ENCODE results near the gene SLC35A4.
"Not testable (repeated sequence)": the region's sequence is repeated elsewhere in the genome, so short reads cannot be mapped to it uniquely, and the experiment has no call there.

The SLC35A4 gene

GRCh38 chr5:140591747-140592372 is 27.2 kb downstream of the SLC35A4 start:
- peak; percentile 69 for DNase-seq (ENCODE audit: low spot score)

DNA sequence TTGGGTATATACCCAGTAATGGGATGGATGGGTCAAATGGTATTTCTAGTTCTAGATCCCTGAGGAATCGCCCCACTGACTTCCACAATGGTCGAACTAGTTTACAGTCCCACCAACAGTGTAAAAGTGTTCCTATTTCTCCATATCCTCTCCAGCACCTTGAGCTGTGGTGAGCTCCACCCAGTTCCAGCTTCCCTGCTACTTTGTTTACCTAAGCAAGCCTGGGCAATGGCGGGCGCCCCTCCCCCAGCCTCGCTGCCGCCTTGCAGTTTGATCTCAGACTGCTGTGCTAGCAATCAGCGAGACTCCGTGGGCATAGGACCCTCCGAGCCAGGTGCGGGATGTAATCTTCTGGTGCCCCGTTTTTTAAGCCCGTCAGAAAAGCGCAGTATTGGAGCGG is 28.4 kb downstream of the SLC35A4 start:
- DNase-seq (ENCODE audit: low spot score), result not testable (repeated sequence)

GRCh38 chr5:140594169-140594568 is 29.5 kb downstream of the SLC35A4 start:
- no peak for DNase-seq (ENCODE audit: low spot score)

- no peak for DNase-seq (ENCODE audit: low spot score)
Observed at GRCh38 chr5:140595538-140596300, 31.1 kb downstream of the SLC35A4 start.

DNA sequence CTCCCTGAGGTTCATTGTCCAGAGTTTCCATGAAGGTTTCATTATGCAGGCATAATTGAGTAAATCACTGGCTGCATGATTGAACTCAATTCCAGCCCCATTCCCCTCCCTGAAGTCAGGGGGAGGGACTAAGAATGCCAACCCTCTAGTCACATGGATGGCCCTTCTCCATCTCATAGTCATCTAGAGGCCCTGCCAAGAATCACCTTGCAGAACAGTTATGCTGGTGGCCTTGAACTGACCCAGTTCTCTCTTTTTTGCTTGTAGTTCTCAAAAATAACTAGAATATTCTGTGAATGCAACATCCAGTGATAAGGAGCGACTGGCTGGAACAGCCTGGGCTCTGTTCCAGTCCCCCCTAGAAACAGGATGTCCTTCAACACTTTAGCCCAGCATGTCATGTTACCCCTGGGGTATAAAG is 31.7 kb downstream of the SLC35A4 start:
- no peak for DNase-seq (ENCODE audit: low spot score)

GRCh38 chr5:140598836-140599235 is 34.2 kb downstream of the SLC35A4 start:
- no peak for DNase-seq (ENCODE audit: low spot score)

DNA sequence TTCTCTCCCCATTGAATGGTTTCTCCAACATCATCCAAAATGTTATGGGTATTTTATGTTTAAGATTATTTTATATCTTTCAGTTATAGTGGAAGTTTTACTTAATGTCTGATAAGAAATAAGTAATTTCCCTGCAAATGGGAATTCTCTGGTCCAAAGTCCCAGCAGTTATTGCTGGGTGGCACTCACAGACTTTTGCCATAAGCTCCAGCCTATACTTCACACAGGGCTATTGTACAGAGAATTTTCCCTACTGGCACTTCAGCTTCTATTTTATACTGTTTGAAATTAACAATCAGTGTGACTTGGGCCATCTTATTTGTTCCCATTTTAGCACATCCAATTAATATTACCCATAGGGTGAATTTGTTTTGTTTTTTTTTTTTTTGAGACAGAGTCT is 35.5 kb downstream of the SLC35A4 start:
- no peak for DNase-seq (ENCODE audit: low spot score)

GRCh38 chr5:140602147-140602546 is 37.5 kb downstream of the SLC35A4 start:
- no peak for DNase-seq (ENCODE audit: low spot score)

DNA sequence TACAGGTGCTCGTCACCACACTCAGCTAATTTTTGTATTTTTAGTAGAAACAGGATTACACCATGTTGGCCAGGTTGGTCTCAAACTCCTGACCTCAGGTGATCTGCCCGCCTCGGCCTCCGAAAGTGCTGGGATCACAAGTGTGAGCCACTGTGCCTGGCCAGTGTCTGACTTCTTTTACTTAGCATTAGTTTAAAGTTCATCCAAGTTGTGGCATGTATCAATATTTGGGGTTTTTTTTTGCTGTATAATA is 38.7 kb downstream of the SLC35A4 start:
- DNase-seq (ENCODE audit: low spot score), result not testable (repeated sequence)

DNA sequence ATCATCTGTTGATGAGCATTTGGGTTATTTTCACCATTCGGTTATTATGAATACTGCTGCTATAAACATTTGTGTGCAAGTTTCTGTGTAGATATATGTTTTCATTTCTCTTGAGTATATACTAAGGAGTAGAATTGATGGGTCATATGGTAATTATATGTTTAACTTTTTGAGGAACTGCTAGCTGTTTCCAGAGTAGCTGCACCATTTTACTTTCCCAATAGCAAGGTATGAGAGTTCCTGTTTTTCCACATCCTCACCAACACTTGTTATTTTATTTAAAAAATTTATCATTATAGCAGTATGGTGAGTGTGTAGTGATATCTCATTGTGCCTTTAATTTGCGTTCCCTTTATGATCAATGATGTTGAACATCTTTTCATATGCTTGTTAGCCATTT is 39.1 kb downstream of the SLC35A4 start:
- no peak for DNase-seq (ENCODE audit: low spot score)

- no peak for DNase-seq (ENCODE audit: low spot score)
Observed at GRCh38 chr5:140605879-140606278, 41.3 kb downstream of the SLC35A4 start.

GRCh38 chr5:140607031-140607430 is 42.4 kb downstream of the SLC35A4 start:
- no peak for DNase-seq (ENCODE audit: low spot score)

- no peak for DNase-seq (ENCODE audit: low spot score)
Observed at GRCh38 chr5:140608722-140609121, 44.1 kb downstream of the SLC35A4 start.

DNA sequence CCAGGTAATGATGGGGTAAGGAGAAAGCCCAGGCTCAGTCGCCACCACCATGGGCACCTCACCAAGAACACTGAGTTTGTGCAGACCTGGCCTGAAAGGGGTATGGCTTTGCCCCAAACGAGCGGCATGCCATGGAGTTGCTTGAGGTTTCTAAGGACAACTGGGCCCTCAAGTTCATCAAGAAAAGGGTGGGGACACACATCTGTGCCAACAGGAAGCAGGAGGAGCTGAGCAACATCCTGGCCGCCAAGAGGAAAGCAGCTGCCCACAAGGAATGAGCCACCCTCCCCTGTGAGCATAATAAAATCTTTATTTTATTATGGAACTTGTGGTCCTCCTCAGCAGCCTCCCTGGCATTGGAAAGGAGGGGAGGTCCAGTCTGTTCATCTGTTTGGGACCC is 44.5 kb downstream of the SLC35A4 start:
- peak; percentile 62 for DNase-seq (ENCODE audit: low spot score)

DNA sequence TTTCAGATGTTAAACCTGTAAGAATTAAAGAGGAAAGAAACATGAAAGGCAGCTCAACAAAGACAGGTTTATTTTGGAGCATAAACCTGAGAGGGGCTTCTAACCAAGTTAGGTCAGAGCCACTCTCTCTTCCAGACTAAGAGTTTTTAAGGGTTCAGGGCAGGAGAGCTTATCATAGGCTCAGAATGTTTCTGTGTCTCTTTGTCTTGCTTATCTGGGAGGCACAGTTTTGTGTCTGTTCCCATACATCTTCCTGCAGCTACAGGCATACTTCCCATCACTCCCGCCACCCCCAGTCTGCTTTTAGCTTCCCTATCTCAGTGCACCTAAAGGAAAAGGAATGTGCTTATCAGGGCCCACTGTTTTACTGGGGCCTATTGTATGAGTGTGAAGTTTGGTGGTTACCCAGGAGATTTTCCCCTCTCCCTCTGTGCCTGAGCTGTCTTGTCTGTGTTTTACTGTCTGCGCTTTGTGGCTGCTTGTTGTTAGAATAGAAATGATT is 46.4 kb downstream of the SLC35A4 start:
- DNase-seq (ENCODE audit: low spot score), result no peak
